Esophagus squamous epithelium (tissue), 4 donors: ENCODE measurements around the gene HMCN1.

Source experiments
- CTCF ChIP-seq, 6 experiments: fragments of 450-650 bp in 4 of 6; fragments of 200-600 bp in 2 of 6; sonication (generic) in 2 of 6; IDR thresholded peaks; one replicate each; pipeline ENCODE4 v1.5.1; 2016 to 2019; ENCODE audit warnings: antibody characterized with exemption in 6 of 6, mild to moderate bottlenecking in 4 of 6, moderate library complexity in 4 of 6
- POLR2A ChIP-seq, 4 donors: fragments of 450-650 bp; IDR thresholded peaks; one replicate each; pipeline ENCODE4 v1.6.1; 2017; ENCODE audit warnings: antibody characterized with exemption in 4 of 4, mild to moderate bottlenecking in 4 of 4, moderate library complexity in 3 of 4

- no peak for TF ChIP-seq CTCF (IDR thresholded peaks at IDR 0.05)
- TF ChIP-seq POLR2A (IDR thresholded peaks at IDR 0.05): no peak
These were observed 408.7 kb downstream of the HMCN1 start for GRCh38 chr1:186142916-186143315.
